ENCODE data around the gene WDR7.

Gene WDR7

GRCh38 chr18:56934131-56934530 is 283.0 kb downstream of the WDR7 start:
- H3K9me3 ChIP-seq (ENCODE audit: control insufficient read depth, insufficient read depth, low read depth, low read length) = no peaks in the 10 kb centered on the region
- H3K27ac ChIP-seq (ENCODE audit: low read depth, low read length) = no peak overlapping the region
- no peaks in the 10 kb centered on the region for H3K36me3 ChIP-seq (ENCODE audit: control insufficient read depth, insufficient read depth, low read length)
- no peak overlapping the region for H3K4me3 ChIP-seq (ENCODE audit: low read depth, low read length)
- no peaks in the 10 kb centered on the region for H3K27me3 ChIP-seq (ENCODE audit: control insufficient read depth, insufficient read depth, low read length)
- H3K9ac ChIP-seq (ENCODE audit: low read length) = no peak overlapping the region
- no peaks in the 10 kb centered on the region for H3K4me1 ChIP-seq (ENCODE audit: control insufficient read depth, insufficient read depth, low read length)

GRCh38 chr18:56934906-56935305 is 283.7 kb downstream of the WDR7 start:
- H3K4me3 ChIP-seq (ENCODE audit: low read depth, low read length) = no peak overlapping the region
- no peaks in the 10 kb centered on the region for H3K36me3 ChIP-seq (ENCODE audit: control insufficient read depth, insufficient read depth, low read length)
- H3K9me3 ChIP-seq (ENCODE audit: control insufficient read depth, insufficient read depth, low read depth, low read length) = no peaks in the 10 kb centered on the region
- no peaks in the 10 kb centered on the region for H3K4me1 ChIP-seq (ENCODE audit: control insufficient read depth, insufficient read depth, low read length)
- no peaks in the 10 kb centered on the region for H3K27me3 ChIP-seq (ENCODE audit: control insufficient read depth, insufficient read depth, low read length)
- H3K9ac ChIP-seq (ENCODE audit: low read length) = no peak overlapping the region
- H3K27ac ChIP-seq (ENCODE audit: low read depth, low read length) = no peak overlapping the region

- Histone ChIP-seq H3K4me3 (ENCODE audit: low read depth, low read length) (no peak overlapping the region), H3K9me3 (ENCODE audit: control insufficient read depth, insufficient read depth, low read depth, low read length) (no peaks in the 10 kb centered on the region), H3K27ac (ENCODE audit: low read depth, low read length) (no peak overlapping the region), H3K9ac (ENCODE audit: low read length) (no peak overlapping the region), H3K27me3 (ENCODE audit: control insufficient read depth, insufficient read depth, low read length) (no peaks in the 10 kb centered on the region), H3K4me1 (ENCODE audit: control insufficient read depth, insufficient read depth, low read length) (peaks cover 4% of the 10 kb centered on the region), H3K36me3 (ENCODE audit: control insufficient read depth, insufficient read depth, low read length) (no peaks in the 10 kb centered on the region)
These were observed 284.4 kb downstream of the WDR7 start for GRCh38 chr18:56935434-56936040.

- Histone ChIP-seq H3K27ac (ENCODE audit: low read depth, low read length) (no peak overlapping the region), H3K4me1 (ENCODE audit: control insufficient read depth, insufficient read depth, low read length) (peaks cover 6% of the 10 kb centered on the region), H3K27me3 (ENCODE audit: control insufficient read depth, insufficient read depth, low read length) (no peaks in the 10 kb centered on the region), H3K4me3 (ENCODE audit: low read depth, low read length) (no peak overlapping the region), H3K9ac (ENCODE audit: low read length) (no peak overlapping the region), H3K9me3 (ENCODE audit: control insufficient read depth, insufficient read depth, low read depth, low read length) (no peaks in the 10 kb centered on the region), H3K36me3 (ENCODE audit: control insufficient read depth, insufficient read depth, low read length) (no peaks in the 10 kb centered on the region)
These were observed 285.3 kb downstream of the WDR7 start for GRCh38 chr18:56936457-56936856.

- H3K4me1 ChIP-seq (ENCODE audit: control insufficient read depth, insufficient read depth, low read length) = peaks cover 6% of the 10 kb centered on the region
- no peak overlapping the region for H3K9ac ChIP-seq (ENCODE audit: low read length)
- H3K27me3 ChIP-seq (ENCODE audit: control insufficient read depth, insufficient read depth, low read length) = no peaks in the 10 kb centered on the region
- H3K27ac ChIP-seq (ENCODE audit: low read depth, low read length) = no peak overlapping the region
- H3K36me3 ChIP-seq (ENCODE audit: control insufficient read depth, insufficient read depth, low read length) = no peaks in the 10 kb centered on the region
- H3K4me3 ChIP-seq (ENCODE audit: low read depth, low read length) = no peak overlapping the region
- H3K9me3 ChIP-seq (ENCODE audit: control insufficient read depth, insufficient read depth, low read depth, low read length) = no peaks in the 10 kb centered on the region
These were observed 286.8 kb downstream of the WDR7 start for GRCh38 chr18:56937874-56938430.

- H3K9ac ChIP-seq (ENCODE audit: low read length) = no peak overlapping the region
These were observed 294.3 kb downstream of the WDR7 start for GRCh38 chr18:56945171-56946083.

GRCh38 chr18:56947236-56947635 is 296.1 kb downstream of the WDR7 start:
- Histone ChIP-seq H3K9me3 (ENCODE audit: control insufficient read depth, insufficient read depth, low read depth, low read length) (no peaks in the 10 kb centered on the region), H3K9ac (ENCODE audit: low read length) (no peak overlapping the region), H3K4me1 (ENCODE audit: control insufficient read depth, insufficient read depth, low read length) (no peaks in the 10 kb centered on the region), H3K36me3 (ENCODE audit: control insufficient read depth, insufficient read depth, low read length) (no peaks in the 10 kb centered on the region), H3K27me3 (ENCODE audit: control insufficient read depth, insufficient read depth, low read length) (no peaks in the 10 kb centered on the region), H3K4me3 (ENCODE audit: low read depth, low read length) (no peak overlapping the region), H3K27ac (ENCODE audit: low read depth, low read length) (no peak overlapping the region)

More at GRCh38 chr18:56945171-56946083, 294.3 kb downstream of the WDR7 start:
- H3K4me3 ChIP-seq (ENCODE audit: low read depth, low read length) = no peak overlapping the region
- H3K27me3 ChIP-seq (ENCODE audit: control insufficient read depth, insufficient read depth, low read length) = no peaks in the 10 kb centered on the region
- no peaks in the 10 kb centered on the region for H3K9me3 ChIP-seq (ENCODE audit: control insufficient read depth, insufficient read depth, low read depth, low read length)
- H3K4me1 ChIP-seq (ENCODE audit: control insufficient read depth, insufficient read depth, low read length) = peaks cover 3% of the 10 kb centered on the region
- no peak overlapping the region for H3K27ac ChIP-seq (ENCODE audit: low read depth, low read length)
- no peaks in the 10 kb centered on the region for H3K36me3 ChIP-seq (ENCODE audit: control insufficient read depth, insufficient read depth, low read length)

GRCh38 chr18:56952026-56952425 is 300.9 kb downstream of the WDR7 start:
- no peak overlapping the region for H3K9ac ChIP-seq (ENCODE audit: low read length)
- no peaks in the 10 kb centered on the region for H3K27me3 ChIP-seq (ENCODE audit: control insufficient read depth, insufficient read depth, low read length)
- no peaks in the 10 kb centered on the region for H3K36me3 ChIP-seq (ENCODE audit: control insufficient read depth, insufficient read depth, low read length)
- H3K4me1 ChIP-seq (ENCODE audit: control insufficient read depth, insufficient read depth, low read length) = no peaks in the 10 kb centered on the region
- H3K9me3 ChIP-seq (ENCODE audit: control insufficient read depth, insufficient read depth, low read depth, low read length) = no peaks in the 10 kb centered on the region
- no peak overlapping the region for H3K4me3 ChIP-seq (ENCODE audit: low read depth, low read length)
- no peak overlapping the region for H3K27ac ChIP-seq (ENCODE audit: low read depth, low read length)

GRCh38 chr18:56953428-56954198 is 302.5 kb downstream of the WDR7 start:
- Histone ChIP-seq H3K36me3 (ENCODE audit: control insufficient read depth, insufficient read depth, low read length) (no peaks in the 10 kb centered on the region), H3K9me3 (ENCODE audit: control insufficient read depth, insufficient read depth, low read depth, low read length) (no peaks in the 10 kb centered on the region)

GRCh38 chr18:56955490-56955889 is 304.3 kb downstream of the WDR7 start:
- Histone ChIP-seq H3K9me3 (ENCODE audit: control insufficient read depth, insufficient read depth, low read depth, low read length) (no peaks in the 10 kb centered on the region), H3K27ac (ENCODE audit: low read depth, low read length) (no peak overlapping the region), H3K36me3 (ENCODE audit: control insufficient read depth, insufficient read depth, low read length) (no peaks in the 10 kb centered on the region), H3K27me3 (ENCODE audit: control insufficient read depth, insufficient read depth, low read length) (no peaks in the 10 kb centered on the region), H3K4me3 (ENCODE audit: low read depth, low read length) (no peak overlapping the region), H3K9ac (ENCODE audit: low read length) (no peak overlapping the region), H3K4me1 (ENCODE audit: control insufficient read depth, insufficient read depth, low read length) (0 out of 2 replicates have a peak, but pooled peaks cover 11% of the 10 kb centered on the region)

More at GRCh38 chr18:56953428-56954198, 302.5 kb downstream of the WDR7 start:
- Histone ChIP-seq H3K4me1 (ENCODE audit: control insufficient read depth, insufficient read depth, low read length) (0 out of 2 replicates have a peak, but pooled peaks cover under 1% of the 10 kb centered on the region), H3K27me3 (ENCODE audit: control insufficient read depth, insufficient read depth, low read length) (no peaks in the 10 kb centered on the region), H3K27ac (ENCODE audit: low read depth, low read length) (no peak overlapping the region), H3K9ac (ENCODE audit: low read length) (no peak overlapping the region), H3K4me3 (ENCODE audit: low read depth, low read length) (no peak overlapping the region)

Data from HUES6 (cell line).